CD8-positive, alpha-beta memory T cell (primary cell): ENCODE measurements around the gene HMGN3. TPM values are rescaled to one million over a fixed set of nuclear protein-coding genes. Genes with fewer than 3 reads are reported as not detected.

Source experiments
- CTCF ChIA-PET: fragments of 350-600 bp; sonication (Branson Sonifier 250); formaldehyde crosslinking; loops from one replicate; lab custom pipeline; 2021; ENCODE audit warnings: antibody characterized with exemption; lab: Charles Lee
- POLR2A ChIA-PET: fragments of 350-600 bp; sonication (Branson Sonifier 250); formaldehyde crosslinking; loops from one replicate; lab custom pipeline; 2021; ENCODE audit warnings: antibody characterized with exemption; lab: Charles Lee
- DNase-seq, 5 donors: peaks; one replicate each; pipeline versions ENCODE4 v3.0.0 to v3.0.0-alpha.2; 2020 to 2022; ENCODE audit warnings: mixed read lengths in 1 of 5
- H3K27ac ChIP-seq: one replicate; pipeline ENCODE4 v1.7.0; 2013; ENCODE audit warnings: low read depth, mild to moderate bottlenecking, low read length, moderate library complexity
- H3K27me3 ChIP-seq: 2 replicates; pipeline ENCODE4 v1.7.0; 2013; ENCODE audit warnings: low read length, mild to moderate bottlenecking; ENCODE audit not compliant: insufficient read depth, poor library complexity, severe bottlenecking
- H3K36me3 ChIP-seq: 2 replicates; pipeline ENCODE4 v1.7.0; 2013; ENCODE audit warnings: mild to moderate bottlenecking, low read length, moderate library complexity; ENCODE audit not compliant: insufficient read depth
- H3K4me1 ChIP-seq: 2 replicates; pipeline ENCODE4 v1.7.0; 2013; ENCODE audit warnings: mild to moderate bottlenecking, low read length, moderate library complexity; ENCODE audit not compliant: insufficient read depth
- H3K4me3 ChIP-seq: 2 replicates; pipeline ENCODE4 v1.7.0; 2013; ENCODE audit warnings: mild to moderate bottlenecking, low read length
- H3K9me3 ChIP-seq: 2 replicates; pipeline ENCODE4 v1.7.0; 2013; ENCODE audit warnings: mild to moderate bottlenecking, low read length
- H3K27ac Mint-ChIP-seq, 8 donors: one replicate each; pipeline ENCODE4 v1.8.0; 2020 to 2021; ENCODE audit warnings: mixed read lengths in 8 of 8, mild to moderate bottlenecking in 6 of 8, inconsistent platforms in 3 of 8, moderate library complexity in 3 of 8
- H3K27me3 Mint-ChIP-seq, 2 donors: one replicate each; pipeline ENCODE4 v1.8.0; 2020 to 2021; ENCODE audit warnings: mixed read lengths in 2 of 2, mild to moderate bottlenecking in 1 of 2, moderate library complexity in 1 of 2
- H3K36me3 Mint-ChIP-seq, 3 donors: one replicate each; pipeline ENCODE4 v1.8.0; 2020 to 2021; ENCODE audit warnings: mixed read lengths in 3 of 3, inconsistent platforms in 1 of 3, mild to moderate bottlenecking in 1 of 3
- H3K4me1 Mint-ChIP-seq, 3 donors: one replicate each; pipeline ENCODE4 v1.8.0; 2020 to 2021; ENCODE audit warnings: mixed read lengths in 3 of 3, inconsistent platforms in 1 of 3, mild to moderate bottlenecking in 1 of 3
- H3K4me3 Mint-ChIP-seq, 7 donors: one replicate each; pipeline ENCODE4 v1.8.0; 2020 to 2021; ENCODE audit warnings: mixed read lengths in 7 of 7, mild to moderate bottlenecking in 6 of 7, moderate library complexity in 4 of 7, inconsistent platforms in 2 of 7
- H3K9me3 Mint-ChIP-seq, 5 donors: one replicate each; pipeline ENCODE4 v1.8.0; 2020 to 2022; ENCODE audit warnings: mixed read lengths in 5 of 5, mild to moderate bottlenecking in 3 of 5, moderate library complexity in 2 of 5, inconsistent platforms in 1 of 5
- polyA plus RNA-seq: library from polyadenylated mRNA; unstranded; fragments of 300-500 nt; fragmentation: Illumina TruSeq; gene quantifications from one replicate; pipeline ENCODE4 v1.2.3, GENCODE V29; 2021
- total RNA-seq, 2 experiments: library from RNA; stranded (reverse); gene quantifications; one replicate each; pipeline ENCODE4 v1.2.3, GENCODE V29; 2021

The HMGN3 gene
- total and polyA plus RNA-seq, 3 experiments from 2014 or later = 41.4 to 111 (median 44.5) TPM

- Histone ChIP-seq H3K36me3 (no peaks in the 10 kb centered on the region), H3K9me3 (no peaks in the 10 kb centered on the region), H3K27me3 (no peaks in the 10 kb centered on the region), H3K27ac (no peak overlapping the region), H3K4me3 (no peak overlapping the region), H3K4me1 (no peaks in the 10 kb centered on the region)
- H3K27ac Mint-ChIP-seq = no peak overlapping the region
- ChIA-PET POLR2A (no interaction called here), CTCF (no interaction called here)
- peaks cover 0 to 5% (median 0%) of the 10 kb centered on the region in 5 donors for H3K9me3 Mint-ChIP-seq
- peaks cover 0 to 20% (median 5%) of the 10 kb centered on the region in 3 donors for H3K4me1 Mint-ChIP-seq
- DNase-seq = no peak
- H3K4me3 Mint-ChIP-seq = no peak overlapping the region
- H3K36me3 Mint-ChIP-seq = peaks cover 8 to 12% (median 11%) of the 10 kb centered on the region in 3 donors
- H3K27me3 Mint-ChIP-seq = no peaks in the 10 kb centered on the region
Observed at GRCh38 chr6:79215213-79215824, 19.2 kb downstream of the HMGN3 start.

- H3K4me3 Mint-ChIP-seq = no peak overlapping the region
- peaks cover 7 to 23% (median 10%) of the 10 kb centered on the region in 3 donors for H3K36me3 Mint-ChIP-seq
- POLR2A ChIA-PET = no interaction called here
- Histone ChIP-seq H3K4me3 (no peak overlapping the region), H3K4me1 (no peaks in the 10 kb centered on the region), H3K27ac (no peak overlapping the region), H3K9me3 (no peaks in the 10 kb centered on the region), H3K27me3 (no peaks in the 10 kb centered on the region), H3K36me3 (no peaks in the 10 kb centered on the region)
- no peak for DNase-seq
- H3K4me1 Mint-ChIP-seq = peaks cover 1 to 9% (median 5%) of the 10 kb centered on the region in 3 donors
- no peak overlapping the region for H3K27ac Mint-ChIP-seq
- no peaks in the 10 kb centered on the region for H3K27me3 Mint-ChIP-seq
- H3K9me3 Mint-ChIP-seq = no peaks in the 10 kb centered on the region
- CTCF ChIA-PET = no interaction called here
Observed at GRCh38 chr6:79212859-79213258, 21.6 kb downstream of the HMGN3 start.

- no peak overlapping the region for H3K27ac Mint-ChIP-seq
- CTCF ChIA-PET = no interaction called here
Observed at GRCh38 chr6:79208816-79209215, 25.7 kb downstream of the HMGN3 start.

GRCh38 chr6:79203753-79204253 lies 30.7 kb downstream of the HMGN3 start:
- H3K9me3 Mint-ChIP-seq = no peaks in the 10 kb centered on the region

More at GRCh38 chr6:79208816-79209215, 25.7 kb downstream of the HMGN3 start:
- no peak for DNase-seq
- H3K27ac ChIP-seq = no peak overlapping the region
- H3K9me3 Mint-ChIP-seq = no peaks in the 10 kb centered on the region
- no peak overlapping the region for H3K4me3 Mint-ChIP-seq
- peaks cover 14 to 40% (median 15%) of the 10 kb centered on the region in 3 donors for H3K36me3 Mint-ChIP-seq
- H3K4me3 ChIP-seq = no peak overlapping the region
- POLR2A ChIA-PET = no interaction called here
- H3K27me3 Mint-ChIP-seq = no peaks in the 10 kb centered on the region
- H3K9me3 ChIP-seq = no peaks in the 10 kb centered on the region
- H3K4me1 Mint-ChIP-seq = peaks cover 0 to 1% (median 0%) of the 10 kb centered on the region in 3 donors
- H3K4me1 ChIP-seq = no peaks in the 10 kb centered on the region
- H3K36me3 ChIP-seq = no peaks in the 10 kb centered on the region
- H3K27me3 ChIP-seq = no peaks in the 10 kb centered on the region

GRCh38 chr6:79202556-79202955 lies 31.9 kb downstream of the HMGN3 start:
- ChIA-PET CTCF (no interaction called here), POLR2A (no interaction called here)
- Histone ChIP-seq H3K4me1 (no peaks in the 10 kb centered on the region), H3K4me3 (no peak overlapping the region), H3K27me3 (no peaks in the 10 kb centered on the region), H3K36me3 (no peaks in the 10 kb centered on the region), H3K9me3 (no peaks in the 10 kb centered on the region), H3K27ac (no peak overlapping the region)
- no peak for DNase-seq
- Mint-ChIP-seq H3K27me3 (no peaks in the 10 kb centered on the region), H3K4me1 (no peaks in the 10 kb centered on the region), H3K27ac (no peak overlapping the region), H3K4me3 (no peak overlapping the region), H3K36me3 (peaks cover 7 to 39% (median 16%) of the 10 kb centered on the region in 3 donors), H3K9me3 (no peaks in the 10 kb centered on the region)

More at GRCh38 chr6:79203753-79204253, 30.7 kb downstream of the HMGN3 start:
- H3K4me1 ChIP-seq = no peaks in the 10 kb centered on the region
- H3K9me3 ChIP-seq = no peaks in the 10 kb centered on the region
- Mint-ChIP-seq H3K4me1 (no peaks in the 10 kb centered on the region), H3K4me3 (no peak overlapping the region), H3K27me3 (no peaks in the 10 kb centered on the region), H3K27ac (peak overlapping the region in 1 of 8 donors; percentile 17), H3K36me3 (peaks cover 7 to 48% (median 18%) of the 10 kb centered on the region in 3 donors)
- ChIA-PET CTCF (interaction anchor here (0.7 kb wide), 1 partner anchor 39 kb away, joined by 3 read pairs; no protein-coding TSS in a partner anchor), POLR2A (no interaction called here)
- no peaks in the 10 kb centered on the region for H3K36me3 ChIP-seq
- no peak for DNase-seq
- H3K4me3 ChIP-seq = no peak overlapping the region
- no peak overlapping the region for H3K27ac ChIP-seq
- H3K27me3 ChIP-seq = no peaks in the 10 kb centered on the region

- ChIA-PET POLR2A (no interaction called here), CTCF (no interaction called here)
- Histone ChIP-seq H3K36me3 (no peaks in the 10 kb centered on the region), H3K4me3 (no peak overlapping the region), H3K4me1 (no peaks in the 10 kb centered on the region), H3K27me3 (no peaks in the 10 kb centered on the region), H3K9me3 (no peaks in the 10 kb centered on the region), H3K27ac (no peak overlapping the region)
- H3K27ac Mint-ChIP-seq = peak overlapping the region in 1 of 8 donors; percentile 40
- no peaks in the 10 kb centered on the region for H3K4me1 Mint-ChIP-seq
- H3K9me3 Mint-ChIP-seq = no peaks in the 10 kb centered on the region
- no peak overlapping the region for H3K4me3 Mint-ChIP-seq
- no peaks in the 10 kb centered on the region for H3K27me3 Mint-ChIP-seq
- no peak for DNase-seq
- H3K36me3 Mint-ChIP-seq = peaks cover 2 to 33% (median 12%) of the 10 kb centered on the region in 3 donors
Observed at GRCh38 chr6:79201983-79202382, 32.5 kb downstream of the HMGN3 start.

- POLR2A ChIA-PET = interaction anchor here (0.6 kb wide), 1 partner anchor 122 kb away, joined by 4 read pairs; no protein-coding TSS in a partner anchor
- Histone ChIP-seq H3K4me1 (no peaks in the 10 kb centered on the region), H3K27ac (no peak overlapping the region), H3K4me3 (no peak overlapping the region), H3K9me3 (no peaks in the 10 kb centered on the region), H3K27me3 (no peaks in the 10 kb centered on the region), H3K36me3 (no peaks in the 10 kb centered on the region)
- CTCF ChIA-PET = no interaction called here
- Mint-ChIP-seq H3K36me3 (peaks cover 0 to 29% (median 11%) of the 10 kb centered on the region in 3 donors), H3K4me3 (no peak overlapping the region), H3K27me3 (no peaks in the 10 kb centered on the region), H3K4me1 (no peaks in the 10 kb centered on the region), H3K9me3 (no peaks in the 10 kb centered on the region), H3K27ac (peak overlapping the region in 1 of 8 donors; percentile 8)
- DNase-seq = no peak
Observed at GRCh38 chr6:79201143-79201542, 33.3 kb downstream of the HMGN3 start.

- no peak overlapping the region for H3K4me3 ChIP-seq
- no peaks in the 10 kb centered on the region for H3K27me3 Mint-ChIP-seq
- no peak for DNase-seq
- no peaks in the 10 kb centered on the region for H3K9me3 ChIP-seq
- H3K4me3 Mint-ChIP-seq = no peak overlapping the region
- no peak overlapping the region for H3K27ac Mint-ChIP-seq
- peaks cover 5 to 11% (median 7%) of the 10 kb centered on the region in 5 donors for H3K9me3 Mint-ChIP-seq
- H3K27ac ChIP-seq = no peak overlapping the region
- H3K4me1 ChIP-seq = no peaks in the 10 kb centered on the region
- no peaks in the 10 kb centered on the region for H3K27me3 ChIP-seq
- ChIA-PET POLR2A (no interaction called here), CTCF (no interaction called here)
- no peaks in the 10 kb centered on the region for H3K4me1 Mint-ChIP-seq
- peaks cover 6 to 13% (median 8%) of the 10 kb centered on the region in 3 donors for H3K36me3 Mint-ChIP-seq
- H3K36me3 ChIP-seq = no peaks in the 10 kb centered on the region
Observed at GRCh38 chr6:79196912-79197311, 37.6 kb downstream of the HMGN3 start.
